ENCODE results near the gene NCKAP5L.
"Not testable (repeated sequence)": the region's sequence is repeated elsewhere in the genome, so short reads cannot be mapped to it uniquely, and the experiment has no call there.

DNA sequence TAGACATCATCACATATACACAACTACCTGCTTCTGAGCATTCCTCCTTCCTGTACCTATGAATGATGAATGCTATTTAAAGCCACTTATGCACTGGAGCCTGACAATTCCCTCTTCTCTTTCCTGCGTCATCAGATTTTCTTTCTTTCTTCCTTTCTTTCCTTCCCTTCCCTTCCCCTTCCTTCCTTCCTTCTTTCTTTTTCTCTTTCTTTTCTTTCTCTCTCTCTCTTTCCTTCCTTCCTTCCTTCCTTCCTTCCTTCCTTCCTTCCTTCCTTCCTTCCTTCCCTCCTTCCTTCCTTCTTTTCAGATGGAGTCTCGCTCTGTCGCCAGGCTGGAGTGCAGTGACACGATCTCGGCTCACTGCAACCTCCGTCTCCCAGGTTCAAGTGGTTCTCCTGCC, 47.3 kb downstream of the NCKAP5L start:
- TF ChIP-seq CTCF (IDR thresholded peaks at IDR 0.05; ENCODE audit: low read length); EZH2 (optimal IDR thresholded peaks at IDR 0.05; ENCODE audit: low read depth, low read length); EZH2phosphoT487 (IDR thresholded peaks at IDR 0.05; ENCODE audit: low read length): not testable (repeated sequence)

Data from MM.1S (cell line).